HepG2 (cell line): Measurements from ENCODE around the gene PRICKLE3. TPM values are rescaled to one million over a fixed set of nuclear protein-coding genes. Genes with fewer than 3 reads are reported as not detected.
A peak's percentile ranks its signal among the peaks of the same experiment; 100 is the strongest.

Experiments
- ATAC-seq: fragments of 200-7000 bp; cut with Tn5 transposase; 3 replicates; pipeline ENCODE4 v1.9.1; 2020; ENCODE audit warnings: mild to moderate bottlenecking, moderate library complexity
- BruUV-seq: library from RNA; stranded (reverse); fragments of 400-500 nt; replicated peaks from 2 replicates; lab custom pipeline; 2021; lab: Mats Ljungman, UMichigan
- CTCF ChIA-PET: fragments of 300-600 bp; formaldehyde crosslinking; extraction: SDS; loops from one replicate; lab custom pipeline; 2021; ENCODE audit warnings: low total read pairs, inconsistent platforms, low intra/inter-chr PET ratio; lab: Yijun Ruan, JAX
- POLR2A ChIA-PET: fragments of 350-600 bp; sonication (Branson Sonifier 250); formaldehyde crosslinking; loops from one replicate; lab custom pipeline; 2020; ENCODE audit warnings: antibody characterized with exemption, inconsistent platforms; lab: Yijun Ruan, JAX
- DNase-seq: peaks from one replicate; pipeline ENCODE4 v3.0.0-alpha.2; 2015; ENCODE audit warnings: low spot score
- FAIRE-seq: peaks from 3 replicates; lab custom pipeline; 2011; peaks lifted over from hg19 to GRCh38; lab: Jason Lieb, UNC
- H2AFZ ChIP-seq: one replicate; pipeline ENCODE4 v1.6.1; 2011; ENCODE audit warnings: low read length, inconsistent platforms
- H3K27ac ChIP-seq: fragments of 300-600 bp; 3 replicates; pipeline ENCODE4 v1.8.0; 2011; ENCODE audit warnings: mixed run types, mild to moderate bottlenecking, mixed read lengths, low read length, inconsistent platforms; ENCODE audit not compliant: insufficient read depth; ENCODE audit errors: extremely low read length
- H3K27me3 ChIP-seq, 2 experiments: fragments of 200-600 bp in 1 of 2; 2 replicates in 1 of 2; 3 replicates in 1 of 2; pipeline versions ENCODE4 v1.6.0 to v1.8.0; 2011; ENCODE audit warnings: low read length in 2 of 2, mild to moderate bottlenecking in 2 of 2, moderate library complexity in 2 of 2, inconsistent platforms in 1 of 2; ENCODE audit not compliant: insufficient read depth in 2 of 2, control insufficient read depth in 1 of 2
- H3K36me3 ChIP-seq, 2 experiments: fragments of 200-600 bp in 1 of 2; replicated peaks in 1 of 2; 2 replicates in 1 of 2; 3 replicates in 1 of 2; pipeline versions ENCODE4 v1.5.1 to v1.8.0; 2011; ENCODE audit warnings: low read length in 2 of 2, inconsistent platforms in 1 of 2; ENCODE audit not compliant: insufficient read depth in 2 of 2, control insufficient read depth in 1 of 2
- H3K4me1 ChIP-seq: 2 replicates; pipeline ENCODE4 v1.5.1; 2012; ENCODE audit warnings: low read length, inconsistent platforms; ENCODE audit not compliant: insufficient read depth
- H3K4me2 ChIP-seq: 2 replicates; pipeline ENCODE4 v1.6.0; 2011; ENCODE audit warnings: low read depth, low read length, inconsistent platforms
- H3K4me3 ChIP-seq, 3 experiments: fragments of 200-600 bp in 1 of 3; sonication (generic), shearing (Covaris generic) in 1 of 3; replicated peaks in 1 of 3; 2 replicates each; pipeline ENCODE4 v1.5.1; 2011 to 2016; ENCODE audit warnings: low read length in 3 of 3, inconsistent platforms in 2 of 3, low read depth in 2 of 3, mild to moderate bottlenecking in 2 of 3, control low read depth in 1 of 3, mixed read lengths in 1 of 3; ENCODE audit not compliant: insufficient read depth in 1 of 3
- H3K79me2 ChIP-seq: one replicate; pipeline ENCODE4 v1.6.1; 2011; ENCODE audit warnings: low read length, inconsistent platforms; ENCODE audit not compliant: insufficient read depth
- H3K9ac ChIP-seq: 2 replicates; pipeline ENCODE4 v1.6.0; 2011; ENCODE audit warnings: mild to moderate bottlenecking, low read depth, low read length, inconsistent platforms; ENCODE audit not compliant: insufficient read depth
- H3K9me3 ChIP-seq: 2 replicates; pipeline ENCODE4 v1.5.1; 2012; ENCODE audit warnings: mild to moderate bottlenecking, low read length
- H4K20me1 ChIP-seq: 2 replicates; pipeline ENCODE4 v1.6.0; 2011; ENCODE audit warnings: inconsistent platforms, mild to moderate bottlenecking, low read length, moderate library complexity; ENCODE audit not compliant: insufficient read depth
- EHMT2 ChIP-seq: fragments of 200-600 bp; sonication (generic); IDR thresholded peaks from 2 replicates; pipeline ENCODE4 v1.7.0; 2017; ENCODE audit warnings: antibody characterized with exemption, low read depth, low read length, borderline replicate concordance
- FOXK2 ChIP-seq: fragments of 450-650 bp; IDR thresholded peaks from 2 replicates; pipeline ENCODE4 v1.6.1; 2016
- KLF12 ChIP-seq: sonication (generic); formaldehyde crosslinking; IDR thresholded peaks from 2 replicates; pipeline ENCODE4 v1.4.0; 2020; ENCODE audit warnings: missing genetic modification reagents, borderline replicate concordance
- MED8 ChIP-seq: sonication (generic); formaldehyde crosslinking; IDR thresholded peaks from 2 replicates; pipeline ENCODE4 v1.8.1; 2023; ENCODE audit warnings: mild to moderate bottlenecking, missing genetic modification reagents; ENCODE audit not compliant: insufficient replicate concordance
- ONECUT2 ChIP-seq: sonication (generic); formaldehyde crosslinking; IDR thresholded peaks from 2 replicates; pipeline ENCODE4 v1.4.0; 2020; ENCODE audit warnings: missing genetic modification reagents
- SMAD1 ChIP-seq: sonication (generic); formaldehyde crosslinking; IDR thresholded peaks from 2 replicates; pipeline ENCODE4 v1.4.0; 2020; ENCODE audit warnings: missing genetic modification reagents, low read depth, mild to moderate bottlenecking, borderline replicate concordance
- ZC3H4 ChIP-seq: sonication (generic); formaldehyde crosslinking; IDR thresholded peaks from 2 replicates; pipeline ENCODE4 v1.4.0; 2020; ENCODE audit warnings: missing genetic modification reagents, borderline replicate concordance
- ZFP91 ChIP-seq: sonication (generic); formaldehyde crosslinking; IDR thresholded peaks from 2 replicates; pipeline ENCODE4 v1.9.0; 2022; ENCODE audit warnings: missing genetic modification reagents, mild to moderate bottlenecking, borderline replicate concordance
- ZNF331 ChIP-seq: sonication (generic); formaldehyde crosslinking; IDR thresholded peaks from 2 replicates; pipeline ENCODE4 v1.4.0; 2020; ENCODE audit warnings: missing genetic modification reagents
- ZNF383 ChIP-seq: sonication (generic); formaldehyde crosslinking; IDR thresholded peaks from 2 replicates; pipeline ENCODE4 v1.4.0; 2020; ENCODE audit warnings: missing genetic modification reagents, mild to moderate bottlenecking, borderline replicate concordance
- ZNF569 ChIP-seq: sonication (generic); formaldehyde crosslinking; IDR thresholded peaks from 2 replicates; pipeline ENCODE4 v1.5.0; 2020; ENCODE audit warnings: mild to moderate bottlenecking, missing genetic modification reagents, moderate library complexity, borderline replicate concordance
- WGBS: methylation state at CpG from one replicate; pipeline ENCODE4 v1.1.6; 2017; ENCODE audit warnings: low lambda C conversion rate; 5-methylcytosine and 5-hydroxymethylcytosine counted together
- in situ Hi-C: cut with HindIII; loops from 2 replicates; pipeline ENCODE4 v1.10.0; 2017; ENCODE audit warnings: low pct_unique_long_range_greater_than_20kb; ENCODE audit not compliant: extremely low pct_ligation_motif_present
- intact Hi-C: fragments of 100-400 bp; cut with micrococcal nuclease; formaldehyde crosslinking; loops from one replicate; pipeline ENCODE4 v1.10.0; 2022; ENCODE audit not compliant: unreplicated experiment
- polyA plus RNA-seq, 8 experiments: library from polyadenylated mRNA; depleted of rRNA in 3 of 8; stranded (reverse) in 7 of 8; unstranded in 1 of 8; fragments of >200 nt; fragmentation: Illumina TruSeq in 4 of 8; extraction: Trizol in 4 of 8; gene quantifications; 2 replicates each; pipeline versions ENCODE4 v1.2.1 to v1.2.3, GENCODE V29; 2011 to 2016; ENCODE audit warnings: low read depth in 4 of 8, missing spikeins in 1 of 8, mixed read lengths in 1 of 8; ENCODE audit not compliant: insufficient read depth in 1 of 8
- total RNA-seq, 5 experiments: library from RNA; depleted of rRNA; stranded (reverse); fragments of >200 nt; fragmentation: Illumina TruSeq; extraction: Trizol; gene quantifications; 2 replicates each; pipeline ENCODE4 v1.2.3, GENCODE V29; 2016; ENCODE audit warnings: low read depth in 1 of 5
- TF ChIP-seq, protein P1 (sequence below): sonication (generic); formaldehyde crosslinking; IDR thresholded peaks from one replicate; pipeline ENCODE4 v1.5.1; 2020; ENCODE audit warnings: mild to moderate bottlenecking, missing genetic modification reagents; ENCODE audit errors: not compliant biosample characterization
- TF ChIP-seq, protein P2 (sequence below): sonication (generic); formaldehyde crosslinking; IDR thresholded peaks from 2 replicates; pipeline ENCODE4 v1.4.0; 2020; ENCODE audit warnings: missing genetic modification reagents, borderline replicate concordance

The PRICKLE3 gene
- total and polyA plus RNA-seq, 2 of the 13 experiments (the other 11 are each of a cell fraction or from before 2014, with no cell fraction given) = 2.6 TPM

- Histone ChIP-seq H3K4me2 (peak overlapping the region; percentile 27; the same call in 1 of the 2 replicates), H3K9ac (no peak overlapping the region), H4K20me1 (no peaks in the 10 kb centered on the region), H3K4me1 (peaks cover 48% of the 10 kb centered on the region), H3K36me3 (no peaks in the 10 kb centered on the region; a peak in 1 of 5 replicates), H3K79me2 (no peaks in the 10 kb centered on the region), H3K27me3 (no peaks in the 10 kb centered on the region), H3K27ac (no peak overlapping the region), H2AFZ (no peak overlapping the region), H3K9me3 (no peaks in the 10 kb centered on the region), H3K4me3 (no peak overlapping the region)
- 61% methylated on average over 7 of the region's 8 CpGs for WGBS
- POLR2A ChIA-PET = no interaction called here
- no peak for DNase-seq
- intact Hi-C loops = loop anchor here (5.0 kb wide), 1 partner anchor 451 kb away; no protein-coding TSS in a partner anchor
- CTCF ChIA-PET = no interaction called here
- in situ Hi-C loops = loop anchor here (5.0 kb wide), 1 partner anchor 66 kb away; the partner anchor contains the start of gene GPKOW
- ATAC-seq = no peak
- FAIRE-seq = peak; percentile 4
- no TSS peak for BruUV-seq
- no peak for TF ChIP-seq ZNF383 (CRISPR knock-in tag)
- no peak for TF ChIP-seq MED8 (CRISPR knock-in tag)
- TF ChIP-seq ZFP91 = no peak
- no peak for TF ChIP-seq ZNF569 (CRISPR knock-in tag)
- no peak for TF ChIP-seq EHMT2
- TF ChIP-seq SMAD1 = no peak
- no peak for TF ChIP-seq ZC3H4 (CRISPR knock-in tag)
- TF ChIP-seq, protein P1, sequence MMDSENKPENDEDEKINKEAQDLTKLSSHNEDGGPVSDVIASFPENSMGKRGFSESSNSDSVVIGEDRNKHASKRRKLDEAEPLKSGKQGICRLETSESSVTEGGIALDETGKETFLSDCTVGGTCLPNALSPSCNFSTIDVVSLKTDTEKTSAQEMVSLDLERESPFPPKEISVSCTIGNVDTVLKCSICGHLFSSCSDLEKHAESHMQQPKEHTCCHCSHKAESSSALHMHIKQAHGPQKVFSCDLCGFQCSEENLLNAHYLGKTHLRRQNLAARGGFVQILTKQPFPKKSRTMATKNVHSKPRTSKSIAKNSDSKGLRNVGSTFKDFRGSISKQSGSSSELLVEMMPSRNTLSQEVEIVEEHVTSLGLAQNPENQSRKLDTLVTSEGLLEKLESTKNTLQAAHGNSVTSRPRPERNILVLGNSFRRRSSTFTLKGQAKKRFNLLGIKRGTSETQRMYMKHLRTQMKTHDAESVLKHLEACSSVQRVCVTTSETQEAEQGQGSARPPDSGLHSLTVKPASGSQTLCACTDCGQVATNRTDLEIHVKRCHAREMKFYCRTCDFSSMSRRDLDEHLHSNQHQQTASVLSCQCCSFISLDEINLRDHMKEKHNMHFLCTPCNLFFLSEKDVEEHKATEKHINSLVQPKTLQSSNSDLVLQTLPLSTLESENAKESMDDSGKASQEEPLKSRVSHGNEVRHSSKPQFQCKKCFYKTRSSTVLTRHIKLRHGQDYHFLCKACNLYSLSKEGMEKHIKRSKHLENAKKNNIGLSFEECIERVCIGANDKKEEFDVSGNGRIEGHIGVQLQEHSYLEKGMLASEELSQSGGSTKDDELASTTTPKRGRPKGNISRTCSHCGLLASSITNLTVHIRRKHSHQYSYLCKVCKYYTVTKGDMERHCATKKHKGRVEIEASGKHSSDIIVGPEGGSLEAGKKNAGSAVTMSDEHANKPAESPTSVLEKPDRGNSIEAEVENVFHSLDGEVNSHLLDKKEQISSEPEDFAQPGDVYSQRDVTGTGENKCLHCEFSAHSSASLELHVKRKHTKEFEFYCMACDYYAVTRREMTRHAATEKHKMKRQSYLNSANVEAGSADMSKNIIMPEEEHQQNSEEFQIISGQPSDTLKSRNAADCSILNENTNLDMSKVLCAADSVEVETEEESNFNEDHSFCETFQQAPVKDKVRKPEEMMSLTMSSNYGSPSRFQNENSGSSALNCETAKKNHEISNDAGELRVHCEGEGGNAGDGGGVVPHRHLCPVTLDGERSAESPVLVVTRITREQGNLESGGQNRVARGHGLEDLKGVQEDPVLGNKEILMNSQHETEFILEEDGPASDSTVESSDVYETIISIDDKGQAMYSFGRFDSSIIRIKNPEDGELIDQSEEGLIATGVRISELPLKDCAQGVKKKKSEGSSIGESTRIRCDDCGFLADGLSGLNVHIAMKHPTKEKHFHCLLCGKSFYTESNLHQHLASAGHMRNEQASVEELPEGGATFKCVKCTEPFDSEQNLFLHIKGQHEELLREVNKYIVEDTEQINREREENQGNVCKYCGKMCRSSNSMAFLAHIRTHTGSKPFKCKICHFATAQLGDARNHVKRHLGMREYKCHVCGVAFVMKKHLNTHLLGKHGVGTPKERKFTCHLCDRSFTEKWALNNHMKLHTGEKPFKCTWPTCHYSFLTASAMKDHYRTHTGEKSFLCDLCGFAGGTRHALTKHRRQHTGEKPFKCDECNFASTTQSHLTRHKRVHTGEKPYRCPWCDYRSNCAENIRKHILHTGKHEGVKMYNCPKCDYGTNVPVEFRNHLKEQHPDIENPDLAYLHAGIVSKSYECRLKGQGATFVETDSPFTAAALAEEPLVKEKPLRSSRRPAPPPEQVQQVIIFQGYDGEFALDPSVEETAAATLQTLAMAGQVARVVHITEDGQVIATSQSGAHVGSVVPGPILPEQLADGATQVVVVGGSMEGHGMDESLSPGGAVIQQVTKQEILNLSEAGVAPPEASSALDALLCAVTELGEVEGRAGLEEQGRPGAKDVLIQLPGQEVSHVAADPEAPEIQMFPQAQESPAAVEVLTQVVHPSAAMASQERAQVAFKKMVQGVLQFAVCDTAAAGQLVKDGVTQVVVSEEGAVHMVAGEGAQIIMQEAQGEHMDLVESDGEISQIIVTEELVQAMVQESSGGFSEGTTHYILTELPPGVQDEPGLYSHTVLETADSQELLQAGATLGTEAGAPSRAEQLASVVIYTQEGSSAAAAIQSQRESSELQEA (CRISPR knock-in tag) = no peak
- TF ChIP-seq FOXK2 = no peak
- TF ChIP-seq, protein P2, sequence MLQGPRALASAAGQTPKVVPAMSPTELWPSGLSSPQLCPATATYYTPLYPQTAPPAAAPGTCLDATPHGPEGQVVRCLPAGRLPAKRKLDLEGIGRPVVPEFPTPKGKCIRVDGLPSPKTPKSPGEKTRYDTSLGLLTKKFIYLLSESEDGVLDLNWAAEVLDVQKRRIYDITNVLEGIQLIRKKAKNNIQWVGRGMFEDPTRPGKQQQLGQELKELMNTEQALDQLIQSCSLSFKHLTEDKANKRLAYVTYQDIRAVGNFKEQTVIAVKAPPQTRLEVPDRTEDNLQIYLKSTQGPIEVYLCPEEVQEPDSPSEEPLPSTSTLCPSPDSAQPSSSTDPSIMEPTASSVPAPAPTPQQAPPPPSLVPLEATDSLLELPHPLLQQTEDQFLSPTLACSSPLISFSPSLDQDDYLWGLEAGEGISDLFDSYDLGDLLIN (CRISPR knock-in tag) = no peak
- TF ChIP-seq ZNF331 (CRISPR knock-in tag) = no peak
- no peak for TF ChIP-seq KLF12 (CRISPR knock-in tag)
- no peak for TF ChIP-seq ONECUT2 (CRISPR knock-in tag)
Measured at GRCh38 chrX:49188468-49189076, 2.4 kb upstream of the PRICKLE3 start.
